Raji (cell line): ENCODE data around the gene SLC25A45.

Source experiments
- POLR2A ChIP-seq: IDR thresholded peaks from 2 replicates; pipeline ENCODE4 v1.6.1; 2011; ENCODE audit warnings: low read depth, low read length, control low read depth; ENCODE audit not compliant: insufficient read depth

Gene SLC25A45

GRCh38 chr11:65376138-65376713, 6.2 kb downstream of the SLC25A45 start:
- no peak for TF ChIP-seq POLR2A

GRCh38 chr11:65375012-65375411, 7.4 kb downstream of the SLC25A45 start:
- no peak for TF ChIP-seq POLR2A

- no peak for TF ChIP-seq POLR2A
These were observed 8.4 kb downstream of the SLC25A45 start for GRCh38 chr11:65373839-65374580.

GRCh38 chr11:65370659-65371049, 11.8 kb downstream of the SLC25A45 start:
- TF ChIP-seq POLR2A, result no peak

- no peak for TF ChIP-seq POLR2A
These were observed 16.1 kb downstream of the SLC25A45 start for GRCh38 chr11:65366340-65366773.

- no peak for TF ChIP-seq POLR2A
These were observed 18.7 kb downstream of the SLC25A45 start for GRCh38 chr11:65363770-65364169.

GRCh38 chr11:65362966-65363365, 19.5 kb downstream of the SLC25A45 start:
- TF ChIP-seq POLR2A, result no peak

GRCh38 chr11:65362320-65362931, 20.0 kb downstream of the SLC25A45 start:
- TF ChIP-seq POLR2A, result no peak

- no peak for TF ChIP-seq POLR2A
These were observed 24.5 kb downstream of the SLC25A45 start for GRCh38 chr11:65357856-65358356.

- TF ChIP-seq POLR2A, result no peak
These were observed 26.0 kb downstream of the SLC25A45 start for GRCh38 chr11:65356394-65356972.

- TF ChIP-seq POLR2A, result no peak
These were observed 26.6 kb downstream of the SLC25A45 start for GRCh38 chr11:65355776-65356393.

GRCh38 chr11:65355013-65355775, 27.3 kb downstream of the SLC25A45 start:
- TF ChIP-seq POLR2A, result no peak

- peak; percentile 70 for TF ChIP-seq POLR2A
These were observed 28.0 kb downstream of the SLC25A45 start, which contains the start of gene TIGD3 for GRCh38 chr11:65354265-65355012. TIGD3 (plus strand) TSS chr11:65354751; CDS start chr11:65355809, 1,058 bp downstream.

- TF ChIP-seq POLR2A, result no peak
These were observed 28.6 kb downstream of the SLC25A45 start for GRCh38 chr11:65353900-65354264.
